ENCODE results near the gene MAP3K14.

DNA sequence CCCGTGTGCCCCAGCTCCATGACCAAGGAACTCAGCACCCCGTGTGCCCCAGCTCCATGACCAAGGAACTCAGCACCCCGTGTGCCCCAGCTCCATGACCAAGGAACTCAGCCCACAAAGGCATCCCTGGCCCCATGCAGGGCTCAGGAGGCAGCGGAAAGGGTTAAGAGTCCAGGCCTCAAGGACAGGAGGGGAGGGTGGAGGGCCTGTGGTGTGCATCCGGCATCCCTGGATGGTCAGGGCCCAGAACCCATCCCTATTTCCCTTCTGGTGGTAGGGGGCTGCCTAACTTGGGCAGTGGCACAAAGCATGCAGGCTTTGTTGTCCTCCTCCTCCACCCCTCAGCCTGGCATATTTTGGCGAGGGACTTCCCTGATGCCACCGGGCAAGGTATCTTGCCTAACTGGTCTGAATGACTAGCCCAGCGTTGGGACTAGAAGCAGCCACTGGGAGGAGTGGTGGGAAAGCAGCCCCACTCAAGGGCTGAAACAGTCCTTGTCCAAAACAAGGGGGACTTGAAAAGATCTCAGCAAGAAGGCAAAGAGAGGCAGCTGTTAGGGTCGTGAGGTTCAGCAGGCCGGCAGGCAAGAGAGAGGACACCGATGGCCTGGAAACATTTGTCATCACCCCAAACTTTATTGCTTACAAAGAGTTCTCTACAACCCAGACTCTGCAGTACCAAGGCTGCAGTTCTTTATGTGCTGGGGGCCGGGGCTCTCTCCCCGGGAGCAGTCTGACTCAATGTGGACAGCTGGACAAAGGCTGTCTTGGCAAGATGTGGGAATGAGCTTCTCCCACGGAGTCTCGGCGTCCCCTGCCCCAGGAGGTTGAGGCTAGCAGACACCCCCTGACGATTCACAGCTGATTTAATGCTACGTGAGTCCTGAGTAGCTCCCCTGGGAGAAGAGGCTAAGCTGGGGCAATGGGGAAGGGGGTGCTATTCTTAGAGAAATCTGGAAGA, 54.0 kb downstream of the MAP3K14 start:
- TF ChIP-seq CTCF (IDR thresholded peaks at IDR 0.05; ENCODE audit: low read depth, low read length) (no peak), EZH2phosphoT487 (IDR thresholded peaks at IDR 0.05; ENCODE audit: low read depth) (no peak)
